Mucosa of gallbladder (tissue), 1 donor: ENCODE measurements around the gene ORM2. TPM values are rescaled to one million over a fixed set of nuclear protein-coding genes. Genes with fewer than 3 reads are reported as not detected.
"Not testable (repeated sequence)": the region's sequence is repeated elsewhere in the genome, so short reads cannot be mapped to it uniquely, and the experiment has no call there.

Experiments used
- DNase-seq: peaks from one replicate; pipeline ENCODE4 v3.0.0-alpha.2; 2020; ENCODE audit warnings: low spot score
- total RNA-seq: library from RNA; stranded (reverse); gene quantifications from one replicate; pipeline ENCODE4 v1.2.1, GENCODE V29; 2021
- donor health status: DM: no; HTN: no; CAD: no.

Gene ORM2
- total RNA-seq, result 2.8 TPM

DNA sequence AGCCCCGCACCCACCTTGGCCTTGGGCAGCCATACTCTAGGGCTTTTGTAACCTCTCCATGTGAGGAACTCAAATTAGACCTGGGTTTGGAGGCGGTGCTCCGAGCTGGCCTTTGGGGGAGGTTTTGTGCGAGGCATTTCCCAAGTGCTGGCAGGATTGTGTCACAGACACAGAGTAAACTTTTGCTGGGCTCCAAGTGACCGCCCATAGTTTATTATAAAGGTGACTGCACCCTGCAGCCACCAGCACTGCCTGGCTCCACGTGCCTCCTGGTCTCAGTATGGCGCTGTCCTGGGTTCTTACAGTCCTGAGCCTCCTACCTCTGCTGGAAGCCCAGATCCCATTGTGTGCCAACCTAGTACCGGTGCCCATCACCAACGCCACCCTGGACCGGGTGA is at the start of gene ORM2:
TSS of gene ORM2 (plus strand) at position 245 of the 398 bp plus-strand sequence. CDS start at position 281, 36 bp downstream.
- not testable (repeated sequence) for DNase-seq

DNA sequence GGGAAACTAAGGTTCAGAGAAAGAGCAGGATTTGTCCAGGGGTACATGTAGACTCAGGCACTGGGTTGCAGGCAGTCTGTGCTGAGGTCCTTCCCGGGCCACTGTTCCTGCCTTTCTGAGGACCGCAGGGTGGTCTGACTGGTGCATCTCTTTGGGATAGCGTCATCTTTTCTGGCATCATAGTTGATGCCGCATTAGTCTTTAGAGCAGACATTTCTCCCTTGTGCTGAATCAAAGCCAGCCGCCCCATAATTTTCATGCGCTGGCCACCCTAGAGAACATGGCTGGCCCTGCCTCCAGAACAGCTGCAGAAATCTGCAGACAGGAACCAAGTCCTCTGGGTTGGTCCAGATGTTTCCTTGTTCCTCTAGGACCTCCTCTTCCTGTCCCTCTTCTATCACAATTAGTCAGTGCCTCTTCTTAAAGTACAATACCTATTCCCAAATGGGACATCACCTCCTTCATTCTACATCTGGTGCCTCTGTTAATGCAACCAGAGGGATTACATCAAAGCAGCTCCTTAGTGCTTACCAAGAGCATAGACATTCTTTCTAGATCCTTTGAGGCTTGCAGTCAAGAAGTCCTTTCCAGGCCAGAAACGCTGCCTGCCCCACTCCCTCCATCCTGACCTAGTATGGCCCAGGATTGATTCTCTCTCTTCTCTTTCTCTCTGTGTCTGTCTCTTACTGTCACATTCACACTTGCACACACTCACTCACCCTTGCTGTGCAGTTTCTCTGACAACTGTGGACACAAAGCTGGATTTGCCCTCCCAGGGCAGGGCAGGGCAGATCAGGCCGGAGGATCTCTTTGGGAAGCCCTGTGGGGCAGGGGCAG is 48.8 kb upstream of the ORM2 start:
- DNase-seq, result no peak

DNA sequence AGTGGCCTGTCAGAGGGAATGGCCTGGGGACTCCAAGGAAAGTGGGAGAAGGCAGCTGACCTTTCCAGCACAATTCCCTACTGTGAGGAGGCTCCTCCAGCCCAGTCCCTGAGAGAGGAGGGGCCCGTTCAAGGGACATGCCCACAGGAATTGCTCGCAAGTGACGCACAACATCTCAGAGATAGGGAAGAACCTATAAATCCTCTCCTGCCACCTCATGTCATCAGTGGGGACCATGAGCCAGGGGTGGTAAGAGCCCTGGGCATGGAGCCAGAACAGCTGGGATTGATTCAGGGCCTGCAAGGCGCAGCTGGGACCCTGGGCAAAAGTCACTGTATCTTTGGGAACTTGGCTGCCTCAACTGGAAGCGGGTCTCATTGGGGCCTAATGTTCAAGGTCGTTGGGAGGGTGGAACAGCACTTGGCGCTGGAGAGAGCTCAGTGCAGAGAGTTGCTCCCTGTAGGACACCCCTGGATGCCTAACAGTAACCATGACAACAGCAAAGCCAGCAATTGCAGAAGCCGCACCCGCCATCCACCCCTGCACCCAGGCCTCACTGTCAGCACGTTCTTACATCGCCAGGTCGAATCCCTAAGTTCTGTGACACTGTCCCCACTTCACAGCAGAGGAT is 48.1 kb upstream of the ORM2 start:
- DNase-seq, result no peak

DNA sequence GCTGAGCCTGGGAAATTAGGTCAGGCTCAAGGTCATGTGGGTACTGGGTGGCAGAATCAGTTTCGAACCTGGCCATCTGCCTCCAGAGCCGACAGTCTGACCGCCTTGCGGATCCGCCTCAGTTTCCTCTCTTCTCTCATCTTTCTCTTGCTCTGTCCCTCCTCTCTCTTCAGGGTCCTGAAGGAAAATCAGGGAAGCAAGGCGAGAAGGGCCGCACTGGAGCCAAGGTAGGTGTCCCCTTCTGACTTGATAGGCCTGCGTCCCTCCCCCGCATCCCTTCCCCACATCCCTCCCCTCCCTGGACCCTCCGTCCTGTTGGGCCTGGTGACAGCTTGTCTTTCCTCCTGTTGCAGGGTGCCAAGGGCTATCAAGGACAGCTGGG is 47.6 kb upstream of the ORM2 start:
- no peak for DNase-seq

DNA sequence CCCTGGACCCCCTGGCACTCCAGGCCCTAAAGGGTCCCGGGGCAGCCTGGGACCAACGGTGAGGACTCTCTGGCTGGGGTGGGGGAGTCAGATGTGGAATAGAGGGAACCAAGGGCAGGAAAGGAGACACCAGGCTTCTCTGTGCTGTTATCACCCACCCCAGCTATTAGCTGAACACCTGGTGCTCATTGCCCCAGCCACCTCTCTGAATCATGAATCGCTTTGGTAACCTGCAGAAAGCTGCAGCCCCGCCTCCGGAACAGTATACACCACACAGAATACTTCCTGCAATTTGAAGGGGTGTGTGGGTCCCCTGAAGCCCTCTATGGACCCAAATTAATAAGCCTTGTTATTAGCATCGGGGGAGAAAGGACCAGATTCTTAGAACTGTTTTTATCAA is 47.2 kb upstream of the ORM2 start:
- DNase-seq, result no peak

DNA sequence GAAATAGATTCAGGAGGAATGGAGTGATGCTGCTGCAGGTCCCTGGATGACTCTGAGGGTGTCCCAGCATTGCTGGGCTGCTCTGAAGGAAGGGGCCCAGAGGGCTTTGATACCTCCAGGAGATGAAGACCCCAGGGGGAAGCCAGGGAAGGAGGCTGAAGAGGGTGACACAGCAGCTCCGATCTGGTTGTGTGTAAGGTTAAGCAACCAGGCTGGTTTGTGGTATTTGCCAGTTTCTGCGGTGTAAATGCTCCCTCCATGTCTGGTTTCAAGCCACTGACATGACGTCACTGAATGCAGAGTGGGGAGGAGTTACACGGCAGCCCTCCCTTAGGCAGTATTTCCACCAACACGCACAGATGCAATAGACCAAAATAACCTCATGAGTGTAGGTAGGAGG is 46.7 kb upstream of the ORM2 start:
- no peak for DNase-seq

DNA sequence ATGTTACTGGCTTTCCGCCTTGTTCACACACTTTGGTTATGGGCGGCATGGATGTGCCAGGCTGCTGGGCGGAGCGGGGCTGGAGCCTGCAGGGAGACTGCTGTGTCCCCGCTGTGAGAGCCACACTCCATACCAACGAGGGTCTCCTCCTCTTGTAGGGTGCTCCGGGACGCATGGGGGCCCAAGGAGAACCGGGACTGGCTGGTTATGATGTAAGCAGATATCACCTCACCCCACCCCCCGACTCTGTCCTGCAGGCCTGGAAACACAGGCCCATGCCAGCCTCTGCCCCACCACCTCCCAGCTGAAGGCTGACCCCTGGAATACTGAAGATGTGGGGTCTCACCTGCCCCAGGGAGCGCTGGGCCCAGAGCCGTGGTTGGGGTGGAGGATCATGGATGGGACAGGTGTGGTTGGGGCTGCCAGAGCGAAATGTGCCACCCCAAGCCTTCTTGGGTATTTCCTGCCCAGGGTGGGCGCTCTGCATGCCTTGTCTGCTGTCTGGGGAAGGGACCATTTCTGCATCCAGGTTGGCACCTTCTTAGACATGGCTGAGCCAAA is 46.0 kb upstream of the ORM2 start:
- no peak for DNase-seq

DNA sequence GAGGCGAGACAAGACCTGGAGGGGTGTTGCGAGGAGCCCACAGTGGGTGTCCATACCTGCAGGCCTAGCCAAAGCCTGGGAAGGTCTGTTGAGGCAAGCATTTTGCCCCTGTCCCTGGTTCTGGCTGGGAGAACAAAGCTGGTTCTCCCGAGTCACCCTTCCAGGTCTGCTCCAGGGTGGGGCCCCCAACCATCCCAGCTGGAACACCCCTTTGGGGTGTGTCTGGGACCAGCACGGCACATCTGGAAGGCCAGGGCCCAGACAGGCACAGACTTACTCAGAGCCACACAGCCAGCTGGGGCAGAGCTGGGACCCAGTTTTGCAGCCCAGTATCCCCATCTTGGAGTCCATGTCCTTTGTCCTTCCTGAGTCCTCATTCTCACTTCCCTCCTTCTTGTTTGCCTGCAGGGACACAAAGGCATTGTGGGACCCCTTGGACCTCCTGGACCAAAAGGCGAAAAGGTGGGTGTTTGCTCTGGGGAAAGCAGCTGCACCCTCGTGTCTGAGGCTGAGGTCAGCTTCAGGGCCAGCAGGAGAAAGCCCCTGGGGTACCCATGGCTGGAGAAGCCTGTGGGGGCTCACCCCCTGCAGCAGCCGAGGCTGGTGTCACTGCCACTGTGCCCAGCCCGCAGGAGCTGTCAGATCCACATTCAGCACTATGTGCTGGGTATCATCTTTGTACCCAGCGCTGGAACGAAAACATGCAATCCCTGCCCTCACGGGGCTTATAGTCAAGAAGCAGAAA is 45.2 kb upstream of the ORM2 start:
- DNase-seq, result no peak

DNA sequence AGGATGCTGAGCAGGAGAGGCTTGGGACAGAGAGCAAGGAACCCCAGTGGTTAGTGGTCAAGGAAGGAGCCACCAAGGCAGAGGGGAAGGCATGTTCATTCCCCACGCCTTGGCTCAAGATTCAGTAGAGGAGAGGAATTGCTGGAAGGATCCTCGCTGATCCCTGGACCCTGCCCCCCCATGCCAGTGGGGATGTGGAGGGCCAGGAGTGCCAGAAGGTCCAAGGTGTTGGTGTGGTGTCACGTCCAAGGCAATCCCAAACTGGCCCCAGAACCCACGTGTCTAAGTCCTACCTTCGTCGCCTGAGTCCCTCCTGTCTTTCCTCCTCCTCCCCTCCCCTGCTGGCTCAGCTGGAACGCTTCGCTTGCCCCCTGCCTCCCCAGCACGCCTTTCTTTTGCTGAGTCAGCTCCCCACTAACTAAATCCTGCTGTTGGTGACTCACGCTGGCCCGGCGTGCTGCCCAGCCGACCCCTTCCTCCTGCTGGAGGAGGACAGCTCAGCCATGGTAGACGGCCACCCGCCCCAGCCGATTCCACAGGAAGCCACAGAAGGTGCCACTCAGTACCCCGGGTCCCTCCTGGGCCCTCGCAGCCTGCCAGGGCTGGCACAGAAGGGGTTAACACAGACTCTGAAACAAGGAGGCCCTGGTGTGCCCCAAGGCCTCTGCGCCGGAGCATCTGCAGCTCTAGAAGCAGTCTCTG is 44.4 kb upstream of the ORM2 start:
- DNase-seq, result no peak

DNA sequence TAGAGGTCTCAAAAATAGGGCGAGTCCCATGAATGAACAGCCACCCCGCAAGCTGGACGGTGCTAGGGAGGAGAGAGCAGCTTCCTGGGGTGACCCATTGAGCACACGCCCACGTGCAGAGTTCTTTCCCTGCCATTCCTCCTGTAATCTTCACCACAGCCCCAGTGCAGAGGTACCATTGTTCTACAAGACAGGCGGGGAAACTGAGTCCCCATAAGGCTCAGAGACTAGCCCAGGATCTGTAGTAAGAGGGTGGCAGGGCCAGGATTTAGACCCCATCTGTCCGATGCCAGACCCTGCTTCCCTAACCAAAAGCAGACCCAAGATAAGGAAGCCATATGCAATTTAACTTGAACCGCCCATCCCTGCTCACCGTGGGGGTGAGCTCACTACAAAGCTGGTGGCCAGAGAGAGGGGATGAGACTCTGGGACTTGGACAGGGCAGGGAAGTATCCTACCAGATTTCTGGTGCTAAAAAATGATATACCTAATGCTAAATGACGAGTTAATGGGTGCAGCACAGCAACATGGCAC is 43.5 kb upstream of the ORM2 start:
- DNase-seq, result no peak

DNA sequence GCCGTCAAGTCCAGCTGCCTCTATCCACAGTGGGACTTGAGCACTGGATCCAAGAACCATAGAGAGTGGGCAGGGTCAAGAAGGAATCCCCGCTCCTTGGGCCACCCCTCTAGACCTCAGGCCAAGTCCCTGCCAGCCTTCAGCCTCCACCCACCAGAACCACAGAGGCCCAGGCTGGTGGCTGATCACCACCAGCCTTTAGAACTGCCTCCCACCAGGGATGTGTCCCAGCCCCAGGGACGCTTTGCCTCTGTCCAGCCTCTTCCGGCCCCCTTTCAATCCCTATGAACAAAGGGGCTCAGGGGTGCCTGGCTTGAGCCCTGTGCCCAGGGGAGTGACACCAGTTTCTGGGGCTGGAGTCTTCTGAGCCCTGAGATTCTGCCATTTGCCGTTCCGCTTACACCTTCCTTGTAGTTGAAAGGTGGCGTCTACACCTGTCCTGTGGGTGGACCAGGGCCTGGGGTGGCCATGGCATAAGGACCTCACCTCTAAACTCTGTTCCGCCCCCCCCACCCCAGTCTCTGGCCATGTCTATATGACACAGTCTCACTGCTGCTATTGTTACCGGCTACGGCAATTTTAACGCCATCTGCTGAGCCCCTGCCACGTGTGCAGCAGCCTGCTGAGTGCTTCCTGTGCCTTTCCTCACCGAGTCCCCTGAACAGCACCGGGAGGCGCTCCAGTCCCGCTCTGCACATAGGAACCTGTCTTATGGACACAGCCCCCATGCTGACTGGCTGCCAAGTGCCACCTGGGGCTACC is 42.5 kb upstream of the ORM2 start:
- DNase-seq, result no peak

DNA sequence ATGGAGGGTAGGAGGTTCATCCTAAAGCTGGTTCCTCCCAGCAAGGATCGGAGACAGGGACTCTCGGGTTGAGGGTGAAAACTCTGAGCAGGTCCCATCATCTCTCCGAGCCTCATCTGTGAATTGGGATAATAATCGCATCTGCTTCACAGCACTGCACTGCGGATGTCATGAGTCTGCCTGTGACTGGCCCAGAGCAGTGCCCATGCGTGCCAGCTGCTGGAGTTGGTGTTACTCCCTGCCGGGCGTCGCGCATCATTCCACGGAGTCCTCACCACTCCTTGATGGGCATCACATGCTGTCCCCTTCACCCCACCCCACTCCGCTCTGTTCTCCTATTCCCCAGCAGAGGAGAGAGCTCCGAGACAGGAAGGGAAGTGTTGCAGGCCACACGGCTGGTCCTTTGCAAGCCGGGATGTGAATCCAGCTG is 41.9 kb upstream of the ORM2 start:
- no peak for DNase-seq

DNA sequence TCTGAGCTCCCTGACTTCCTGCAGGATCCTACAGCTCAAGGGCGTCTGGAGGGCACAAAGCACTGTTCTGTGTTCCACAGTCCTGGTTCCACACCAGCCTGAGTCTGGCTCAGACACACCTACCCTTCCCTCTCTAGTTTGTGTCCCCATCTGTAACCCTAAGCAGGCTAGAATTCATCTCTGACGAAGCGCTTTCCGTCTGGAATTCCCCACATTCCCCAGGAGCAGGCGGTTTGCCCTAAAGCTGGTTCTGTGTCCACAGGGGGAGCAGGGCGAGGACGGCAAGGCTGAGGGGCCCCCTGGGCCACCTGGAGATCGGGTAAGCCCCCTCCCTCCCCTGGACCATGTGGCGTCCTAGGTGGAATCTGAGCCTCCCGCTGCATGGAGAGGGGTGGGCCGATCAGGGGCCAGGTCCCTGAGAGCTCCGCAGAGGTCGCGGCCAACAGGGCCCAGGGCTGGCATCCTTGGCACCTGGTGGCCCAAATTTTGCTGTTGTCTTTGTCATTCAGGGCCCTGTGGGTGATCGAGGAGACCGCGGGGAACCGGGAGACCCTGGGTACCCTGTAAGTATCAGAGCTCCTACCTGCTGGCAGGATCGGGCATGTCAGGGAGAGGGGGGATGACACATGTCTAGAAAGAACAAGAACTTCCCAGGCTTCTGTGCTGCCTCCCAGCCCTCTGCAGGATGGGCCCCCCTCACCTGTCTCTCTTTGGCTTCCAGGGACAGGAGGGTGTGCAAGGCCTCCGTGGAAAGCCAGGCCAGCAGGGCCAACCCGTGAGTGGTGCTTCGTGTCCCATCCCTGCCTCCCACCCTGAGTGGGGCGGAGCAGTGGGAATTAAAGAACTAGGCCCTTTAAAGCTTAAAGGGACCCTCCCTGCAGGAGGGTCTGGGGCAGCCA is 41.2 kb upstream of the ORM2 start:
- DNase-seq, result no peak

DNA sequence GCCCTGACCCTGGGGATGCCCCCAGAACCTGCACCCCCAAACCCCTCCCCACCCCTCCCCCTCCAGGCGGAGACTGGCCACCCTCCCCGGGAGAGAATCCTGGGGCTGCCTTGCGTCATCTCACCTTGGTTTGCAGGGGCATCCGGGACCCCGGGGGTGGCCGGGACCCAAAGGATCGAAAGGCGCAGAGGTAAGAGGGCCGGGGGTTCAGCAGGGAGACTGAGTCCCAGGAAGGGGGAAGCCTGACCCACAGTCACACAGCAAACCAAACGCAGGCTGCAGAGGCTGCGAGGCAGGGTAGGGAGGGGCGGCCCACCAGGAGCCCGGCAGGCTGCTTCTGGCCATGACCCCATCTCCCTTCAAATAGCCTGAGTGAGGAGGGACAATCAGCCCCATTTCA is 40.6 kb upstream of the ORM2 start:
- no peak for DNase-seq

DNA sequence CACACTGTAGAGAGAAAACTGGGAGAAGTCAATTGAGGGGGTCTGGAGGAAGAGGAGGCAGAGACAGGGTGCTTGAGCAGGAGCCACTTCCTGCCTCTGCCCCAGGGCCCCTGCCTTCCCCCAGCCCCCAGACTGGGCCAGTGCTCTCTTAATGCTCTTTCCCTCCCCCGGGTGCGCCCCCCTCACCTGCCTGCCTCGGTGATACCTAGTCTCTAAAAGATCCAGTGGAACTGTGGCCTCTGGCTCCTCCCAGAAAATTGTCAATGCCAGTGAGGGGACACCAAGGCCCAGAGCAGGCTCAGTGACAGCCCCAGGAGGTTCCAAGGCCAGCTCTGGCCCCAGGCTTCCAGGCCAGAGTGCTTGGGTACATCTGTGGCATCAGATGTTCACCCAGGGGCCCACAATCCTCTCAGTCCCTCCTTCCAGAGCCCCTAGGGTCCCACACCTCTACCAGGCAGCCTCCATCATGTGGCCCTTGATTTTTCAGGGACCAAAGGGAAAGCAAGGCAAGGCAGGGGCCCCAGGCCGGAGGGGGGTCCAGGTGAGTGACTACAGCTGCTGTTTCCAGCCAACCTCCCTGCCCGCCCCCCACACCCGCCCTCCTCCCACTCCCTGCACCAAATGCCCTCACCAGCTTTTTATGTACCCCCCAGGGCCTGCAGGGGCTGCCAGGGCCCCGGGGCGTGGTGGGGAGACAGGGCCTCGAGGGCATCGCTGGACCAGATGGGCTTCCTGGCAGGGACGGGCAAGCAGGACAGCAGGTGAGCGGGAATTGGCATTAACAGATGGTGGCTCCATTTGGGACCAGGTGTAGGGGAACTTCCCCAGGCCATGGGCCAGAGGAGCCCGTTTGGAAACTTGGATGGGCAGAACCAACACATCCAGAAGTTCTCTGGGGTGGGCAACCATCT is 39.8 kb upstream of the ORM2 start:
- no peak for DNase-seq

DNA sequence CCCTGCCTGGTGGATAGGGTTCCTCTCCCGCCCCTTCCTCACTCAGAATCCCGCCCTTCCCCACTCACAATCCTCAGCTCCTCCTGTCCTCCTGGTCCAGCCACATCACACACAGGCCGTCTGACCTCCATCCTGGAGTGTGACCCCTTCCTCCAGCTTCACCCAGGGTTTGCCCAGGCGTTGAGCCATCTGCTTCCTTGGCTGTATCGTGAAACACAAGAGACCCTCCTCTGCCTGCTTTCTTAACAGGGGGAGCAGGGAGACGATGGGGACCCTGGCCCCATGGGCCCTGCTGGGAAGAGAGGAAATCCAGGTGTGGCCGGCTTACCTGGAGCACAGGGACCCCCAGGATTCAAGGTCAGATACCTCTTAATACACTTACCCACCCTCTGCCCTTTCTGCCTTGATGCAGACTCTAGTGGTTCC is 39.1 kb upstream of the ORM2 start:
- DNase-seq, result no peak

DNA sequence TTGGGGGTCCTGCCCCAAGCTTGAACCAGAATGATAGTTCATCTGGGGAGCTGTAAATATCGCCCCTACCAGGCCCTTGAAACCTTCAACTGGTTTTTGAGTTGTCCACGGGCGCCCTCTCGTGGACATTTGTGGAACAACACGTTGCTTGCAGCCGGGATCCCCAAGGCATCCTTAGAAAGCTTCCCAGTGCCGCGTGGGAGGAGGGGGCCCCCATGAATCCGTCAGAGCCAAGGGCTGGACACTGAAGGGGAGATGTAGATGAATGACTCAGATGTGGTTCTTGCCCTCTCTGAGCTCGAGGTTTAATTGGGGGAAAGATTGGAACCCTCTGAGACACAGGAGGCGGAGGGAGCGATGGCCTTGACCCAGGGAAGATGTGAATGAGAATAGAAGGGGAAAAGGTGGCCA is 38.6 kb upstream of the ORM2 start:
- DNase-seq, result peak; percentile 75

DNA sequence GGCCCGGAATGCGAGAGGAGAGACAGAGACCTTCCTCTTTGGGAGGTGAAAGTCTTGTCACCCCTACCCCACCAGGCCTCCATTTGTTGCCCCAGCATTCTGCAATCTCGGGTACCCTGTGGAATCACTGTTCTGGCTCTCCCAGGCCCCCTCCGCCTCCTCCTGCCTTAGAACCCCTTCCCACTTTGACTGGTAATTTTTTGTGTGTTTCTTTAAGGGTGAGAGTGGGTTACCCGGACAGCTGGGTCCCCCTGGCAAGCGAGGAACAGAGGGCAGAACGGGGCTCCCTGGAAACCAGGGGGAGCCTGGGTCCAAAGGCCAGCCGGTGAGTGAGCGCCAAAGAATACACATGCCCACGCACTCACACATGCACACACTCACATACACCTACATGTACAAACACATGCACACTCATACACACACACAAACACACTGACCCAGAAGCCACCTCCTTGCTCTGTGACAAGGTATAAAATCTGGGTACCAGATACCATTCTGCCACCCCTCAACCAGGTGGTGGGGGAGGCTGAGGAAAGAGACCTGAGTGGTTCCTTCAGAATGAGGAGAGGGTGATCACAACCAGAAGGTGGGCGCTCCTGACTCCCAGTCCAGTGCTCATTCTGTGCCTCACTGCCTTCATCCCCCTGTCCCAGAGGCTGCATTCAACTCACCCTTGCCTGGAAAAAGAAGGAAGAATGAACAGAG is 37.6 kb upstream of the ORM2 start:
- DNase-seq, result no peak
